H1 (cell line): ENCODE data around the gene IQCH.

Experiments
- CEBPB ChIP-seq: IDR thresholded peaks from 2 replicates; pipeline ENCODE4 v1.6.1; 2012; ENCODE audit warnings: low read depth, low read length
- CTCF ChIP-seq, 3 experiments: IDR thresholded peaks; 1 replicate in 2 of 3; 2 replicates in 1 of 3; pipeline versions ENCODE4 v1.5.1 to v1.6.1; 2011; ENCODE audit warnings: low read length in 3 of 3, mild to moderate bottlenecking in 3 of 3, inconsistent platforms in 2 of 3, low read depth in 1 of 3, moderate library complexity in 1 of 3; ENCODE audit not compliant: insufficient read depth in 1 of 3; ENCODE audit errors: control extremely low read depth in 1 of 3
- EZH2 ChIP-seq: fragments of 200-600 bp; sonication (generic); IDR thresholded peaks from 2 replicates; pipeline ENCODE4 v1.7.1; 2012; ENCODE audit warnings: low read depth, mild to moderate bottlenecking, moderate library complexity, low read length, inconsistent platforms; ENCODE audit not compliant: severe bottlenecking
- GTF2F1 ChIP-seq: IDR thresholded peaks from 2 replicates; pipeline ENCODE4 v1.6.1; 2012; ENCODE audit warnings: low read depth, low read length, improper control_type of control experiment, borderline replicate concordance
- JUND ChIP-seq: IDR thresholded peaks from 2 replicates; pipeline ENCODE4 v1.6.1; 2011; ENCODE audit warnings: mild to moderate bottlenecking, improper control_type of control experiment, low read length
- POLR2A ChIP-seq, 2 experiments: IDR thresholded peaks; 1 replicate in 1 of 2; 2 replicates in 1 of 2; pipeline ENCODE4 v1.6.1; 2011; ENCODE audit warnings: low read depth in 2 of 2, low read length in 2 of 2, mild to moderate bottlenecking in 2 of 2; ENCODE audit errors: control extremely low read depth in 1 of 2
- POLR2AphosphoS5 ChIP-seq: IDR thresholded peaks from 2 replicates; pipeline ENCODE4 v1.6.1; 2011; ENCODE audit warnings: low read depth, low read length
- POU5F1 ChIP-seq: IDR thresholded peaks from 2 replicates; pipeline ENCODE4 v1.6.1; 2011; ENCODE audit warnings: low read depth, mild to moderate bottlenecking, low read length, moderate library complexity
- RBBP5 ChIP-seq: IDR thresholded peaks from 2 replicates; pipeline ENCODE4 v1.7.1; 2012; ENCODE audit warnings: low read depth, mild to moderate bottlenecking, inconsistent platforms, low read length, moderate library complexity, borderline replicate concordance
- RXRA ChIP-seq: IDR thresholded peaks from 2 replicates; pipeline ENCODE4 v1.6.1; 2011; ENCODE audit warnings: low read depth, mild to moderate bottlenecking, low read length, moderate library complexity; ENCODE audit not compliant: insufficient read depth
- SRF ChIP-seq: IDR thresholded peaks from 2 replicates; pipeline ENCODE4 v1.6.1; 2011; ENCODE audit warnings: mild to moderate bottlenecking, low read depth, low read length, moderate library complexity
- TEAD4 ChIP-seq: IDR thresholded peaks from 2 replicates; pipeline ENCODE4 v1.6.1; 2012; ENCODE audit warnings: low read depth, low read length, inconsistent platforms, mixed read lengths
- TF ChIP-seq, protein P1 (sequence below): IDR thresholded peaks from 2 replicates; pipeline ENCODE4 v1.6.1; 2011; ENCODE audit warnings: low read length, improper control_type of control experiment

DNA sequence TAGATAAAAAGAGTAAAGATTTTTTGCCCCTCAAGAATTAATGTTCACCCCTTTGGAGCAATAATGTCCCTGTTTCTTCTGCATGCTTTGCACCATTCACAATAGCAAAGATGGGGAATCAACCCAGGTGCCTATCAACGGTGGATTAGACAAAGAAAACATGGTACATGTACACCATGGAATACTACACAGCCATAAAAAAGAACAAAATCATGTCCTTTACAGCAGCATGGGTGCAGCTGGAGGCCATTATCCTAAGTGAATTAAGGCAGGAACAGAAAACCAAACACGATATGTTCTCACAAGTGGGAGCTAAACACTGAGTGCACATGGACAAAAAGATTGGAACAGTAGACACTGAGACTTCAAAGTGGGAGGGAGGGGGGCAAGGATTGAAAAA, 35.3 kb upstream of the IQCH start:
- no peak for TF ChIP-seq POLR2AphosphoS5
- no peak for TF ChIP-seq EZH2
- TF ChIP-seq JUND, result no peak
- no peak for TF ChIP-seq POU5F1
- no peak for TF ChIP-seq CTCF (IDR thresholded peaks at IDR 0.05; ENCODE audit: control extremely low read depth in 1 of 3, insufficient read depth in 1 of 3, low read depth in 1 of 3, low read length in 3 of 3)
- TF ChIP-seq POLR2A (IDR thresholded peaks at IDR 0.05; ENCODE audit: control extremely low read depth in 1 of 2, low read depth in 2 of 2, low read length in 2 of 2), result no peak
- TF ChIP-seq TEAD4, result no peak
- TF ChIP-seq SRF, result no peak
- TF ChIP-seq, protein P1, sequence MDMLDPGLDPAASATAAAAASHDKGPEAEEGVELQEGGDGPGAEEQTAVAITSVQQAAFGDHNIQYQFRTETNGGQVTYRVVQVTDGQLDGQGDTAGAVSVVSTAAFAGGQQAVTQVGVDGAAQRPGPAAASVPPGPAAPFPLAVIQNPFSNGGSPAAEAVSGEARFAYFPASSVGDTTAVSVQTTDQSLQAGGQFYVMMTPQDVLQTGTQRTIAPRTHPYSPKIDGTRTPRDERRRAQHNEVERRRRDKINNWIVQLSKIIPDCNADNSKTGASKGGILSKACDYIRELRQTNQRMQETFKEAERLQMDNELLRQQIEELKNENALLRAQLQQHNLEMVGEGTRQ, result no peak
- no peak for TF ChIP-seq RXRA
- no peak for TF ChIP-seq GTF2F1
- no peak for TF ChIP-seq RBBP5
- no peak for TF ChIP-seq CEBPB
